ENCODE data around the gene DCDC2B.
A peak's percentile ranks its signal among the peaks of the same experiment; 100 is the strongest.

DCDC2B gene

DNA sequence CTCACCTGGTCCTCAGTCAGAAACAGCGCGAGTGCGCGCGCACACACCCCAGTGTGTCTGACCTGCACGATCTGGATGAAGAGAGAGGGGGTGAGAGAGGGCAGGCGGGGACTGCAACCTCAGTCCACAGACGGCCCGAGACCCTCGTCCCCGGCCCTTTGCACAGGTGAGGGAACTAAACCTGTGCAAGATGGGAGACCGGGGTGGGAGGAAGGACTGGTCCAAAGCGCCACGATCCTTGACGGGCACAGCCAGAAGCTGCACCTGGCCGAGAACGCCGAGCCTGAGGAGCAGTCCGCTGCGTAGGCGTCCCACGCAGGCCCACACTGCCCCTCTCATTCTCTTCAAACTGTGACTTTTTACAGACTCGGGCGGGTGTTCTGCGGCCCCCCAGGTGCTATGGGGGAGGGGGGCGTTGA is 3.9 kb upstream of the DCDC2B start:
- TF ChIP-seq, protein P1, sequence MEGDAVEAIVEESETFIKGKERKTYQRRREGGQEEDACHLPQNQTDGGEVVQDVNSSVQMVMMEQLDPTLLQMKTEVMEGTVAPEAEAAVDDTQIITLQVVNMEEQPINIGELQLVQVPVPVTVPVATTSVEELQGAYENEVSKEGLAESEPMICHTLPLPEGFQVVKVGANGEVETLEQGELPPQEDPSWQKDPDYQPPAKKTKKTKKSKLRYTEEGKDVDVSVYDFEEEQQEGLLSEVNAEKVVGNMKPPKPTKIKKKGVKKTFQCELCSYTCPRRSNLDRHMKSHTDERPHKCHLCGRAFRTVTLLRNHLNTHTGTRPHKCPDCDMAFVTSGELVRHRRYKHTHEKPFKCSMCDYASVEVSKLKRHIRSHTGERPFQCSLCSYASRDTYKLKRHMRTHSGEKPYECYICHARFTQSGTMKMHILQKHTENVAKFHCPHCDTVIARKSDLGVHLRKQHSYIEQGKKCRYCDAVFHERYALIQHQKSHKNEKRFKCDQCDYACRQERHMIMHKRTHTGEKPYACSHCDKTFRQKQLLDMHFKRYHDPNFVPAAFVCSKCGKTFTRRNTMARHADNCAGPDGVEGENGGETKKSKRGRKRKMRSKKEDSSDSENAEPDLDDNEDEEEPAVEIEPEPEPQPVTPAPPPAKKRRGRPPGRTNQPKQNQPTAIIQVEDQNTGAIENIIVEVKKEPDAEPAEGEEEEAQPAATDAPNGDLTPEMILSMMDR (conservative IDR thresholded peaks at IDR 0.05): no peak
- TF ChIP-seq ZFX (IDR thresholded peaks at IDR 0.05): no peak
- H3K27ac ChIP-seq: peak overlapping the region; percentile 74

DNA sequence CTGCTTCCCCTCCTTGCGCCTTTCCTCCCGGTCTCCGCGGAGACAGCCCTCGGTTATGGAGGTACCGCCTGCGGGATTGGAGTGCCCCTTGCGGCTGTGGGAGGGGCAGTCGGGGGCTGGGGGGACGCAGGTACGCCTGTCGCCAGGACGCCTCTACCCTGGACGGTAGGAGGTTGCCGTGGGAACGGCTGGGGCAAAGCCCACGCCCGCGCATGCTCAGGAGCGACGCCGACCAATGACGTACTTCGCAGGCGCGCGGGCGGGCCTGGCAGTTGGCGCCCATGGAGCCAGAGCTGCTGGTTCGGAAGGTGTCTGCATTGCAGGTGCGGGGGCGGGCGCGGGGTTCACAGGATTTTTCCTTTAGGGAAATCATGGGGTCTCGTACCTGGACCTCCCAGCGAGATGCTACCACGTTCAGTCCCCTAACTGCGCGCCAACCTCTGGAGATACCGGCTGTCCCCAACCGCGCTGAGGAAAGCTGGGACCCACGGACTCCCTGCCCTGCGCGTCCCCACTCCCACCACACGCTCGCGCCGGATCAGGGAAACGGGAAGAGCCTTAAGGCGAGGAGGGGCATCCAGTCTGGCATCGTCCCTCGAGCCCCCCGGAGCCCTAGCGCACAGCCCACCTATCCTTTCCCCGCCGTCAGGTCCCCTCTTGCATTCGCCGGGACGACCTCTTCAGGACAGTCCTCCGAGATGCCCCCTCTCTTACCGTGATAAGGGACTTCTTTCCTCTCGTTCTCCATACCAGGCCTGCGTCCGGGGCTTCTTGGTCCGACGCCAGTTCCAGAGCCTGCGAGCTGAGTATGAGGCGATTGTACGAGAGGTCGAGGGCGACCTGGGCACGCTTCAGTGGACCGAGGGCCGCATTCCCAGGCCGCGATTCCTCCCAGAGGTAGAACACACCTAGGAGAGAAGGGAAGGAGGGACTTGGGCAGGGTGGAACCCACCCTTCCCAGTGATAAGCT is 3.2 kb upstream of the DCDC2B start, which contains the start of gene IQCC:
Gene IQCC (plus strand): TSS at position 271 of the 970 bp plus-strand sequence. CDS start 11 bp downstream, at position 282.
- H3K27ac ChIP-seq: peak within 1 kb of the TSS; percentile 74
- TF ChIP-seq, protein P1 (conservative IDR thresholded peaks at IDR 0.05): no peak
- peak; percentile 49; the same call in 1 of the 2 replicates for TF ChIP-seq ZFX (IDR thresholded peaks at IDR 0.05)

DNA sequence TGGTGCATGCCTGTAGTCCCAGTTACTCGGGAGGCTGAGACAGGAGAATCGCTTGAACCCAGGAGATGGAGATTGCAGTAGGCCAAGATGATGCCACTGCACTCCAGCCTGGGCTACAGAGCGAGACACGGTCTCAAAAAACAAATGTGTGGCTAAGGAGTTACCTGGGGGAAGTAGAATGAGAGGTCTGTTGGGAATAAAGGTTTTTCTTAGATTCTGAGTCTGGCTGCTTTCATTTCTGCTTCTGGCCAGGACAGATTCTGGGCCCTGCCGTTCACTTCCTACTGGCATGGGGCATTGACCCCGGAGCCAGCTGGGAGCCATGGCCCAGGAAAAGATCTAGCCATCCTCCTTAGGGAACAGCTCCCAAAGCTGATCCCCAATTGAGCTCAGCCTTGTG is 420 bp upstream of the DCDC2B start:
- no peak overlapping the region for H3K27ac ChIP-seq
- no peak for TF ChIP-seq ZFX (IDR thresholded peaks at IDR 0.05)
- TF ChIP-seq, protein P1 (conservative IDR thresholded peaks at IDR 0.05): no peak

DNA sequence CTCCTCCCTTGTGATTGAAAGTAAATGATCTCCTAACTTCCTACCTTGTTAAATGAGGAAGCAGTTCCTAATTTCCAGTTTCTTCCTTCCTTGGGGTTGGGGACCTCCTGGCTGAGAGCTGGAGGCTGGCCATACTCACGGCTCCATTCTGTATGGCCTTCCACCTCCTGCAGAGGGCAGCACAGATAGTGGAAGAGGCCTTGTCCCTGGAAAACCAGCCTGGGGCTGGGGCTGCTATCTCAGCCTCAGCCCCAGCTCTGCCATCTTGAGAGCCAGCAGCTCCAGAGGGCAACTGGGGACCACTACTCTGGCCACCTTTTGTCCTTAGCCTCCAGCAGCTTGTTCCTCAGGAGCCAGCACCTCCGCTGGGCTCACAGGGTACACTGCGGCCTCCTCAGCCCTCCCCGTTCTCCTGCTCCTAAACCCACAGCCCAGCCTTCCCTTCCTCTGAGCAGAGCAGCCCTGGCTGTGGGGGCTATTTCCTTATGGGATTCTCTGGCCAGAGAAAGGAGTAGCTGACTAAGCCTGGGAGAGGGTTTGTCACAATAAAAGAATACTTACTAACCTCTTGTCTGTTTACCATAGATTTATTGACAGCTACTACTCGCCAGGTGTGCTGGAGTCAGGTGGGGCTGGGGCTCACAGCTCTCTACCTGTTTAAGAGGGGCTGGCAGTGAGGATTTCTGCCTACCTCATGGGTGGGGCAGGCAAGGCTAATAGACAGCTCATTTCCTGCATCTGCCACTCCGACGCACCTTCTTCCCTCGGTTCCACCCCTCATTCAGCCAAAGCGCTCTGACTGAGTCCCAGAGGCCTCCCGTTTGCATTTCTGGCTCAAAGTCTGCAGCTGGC is 7.0 kb downstream of the DCDC2B start:
- TF ChIP-seq, protein P1 (conservative IDR thresholded peaks at IDR 0.05): peak; percentile 91
- no peak for TF ChIP-seq ZFX (IDR thresholded peaks at IDR 0.05)
- H3K27ac ChIP-seq: no peak overlapping the region

DNA sequence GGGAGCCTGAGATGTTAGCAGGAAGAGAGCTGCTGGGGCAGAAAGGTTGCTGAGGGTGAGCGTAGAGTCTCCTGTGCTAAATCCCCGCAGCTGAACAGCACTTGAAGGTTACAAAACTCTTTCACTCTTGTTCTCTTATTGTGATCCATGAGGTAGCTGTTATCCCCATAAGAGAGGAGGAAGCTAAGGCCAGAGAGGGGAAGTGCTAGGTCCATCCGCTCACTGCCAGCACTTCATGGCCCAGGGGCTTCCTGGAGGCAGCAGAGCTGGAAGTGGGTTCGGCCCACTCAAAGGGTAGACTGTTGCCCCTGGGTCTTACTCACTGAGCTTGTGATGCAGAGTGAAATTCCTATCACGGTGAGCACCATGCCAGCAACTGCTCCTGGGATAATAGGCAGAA is 7.7 kb downstream of the DCDC2B start:
- TF ChIP-seq, protein P1 (conservative IDR thresholded peaks at IDR 0.05): no peak
- no peak for TF ChIP-seq ZFX (IDR thresholded peaks at IDR 0.05)
- no peak overlapping the region for H3K27ac ChIP-seq

DNA sequence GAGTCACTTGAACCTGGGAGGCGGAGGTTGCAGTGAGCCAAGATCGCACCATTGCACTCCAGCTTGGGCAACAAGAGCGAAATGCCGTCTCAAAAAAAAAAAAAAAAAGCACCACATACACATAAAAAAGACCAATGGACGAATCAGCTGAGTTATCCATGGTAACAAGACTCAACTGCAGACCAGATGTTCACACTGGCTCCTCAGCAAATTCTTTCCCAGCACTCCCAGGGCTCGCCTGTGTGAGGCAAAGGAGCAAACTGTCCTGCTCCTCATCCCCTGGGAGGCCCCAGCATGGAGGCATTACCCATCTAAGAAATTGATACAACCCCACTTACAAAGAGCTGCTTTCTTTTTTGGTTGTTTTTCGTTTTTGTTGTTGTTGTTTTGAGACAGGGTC is 10.1 kb downstream of the DCDC2B start:
- no peak overlapping the region for H3K27ac ChIP-seq
- no peak for TF ChIP-seq ZFX (IDR thresholded peaks at IDR 0.05)
- TF ChIP-seq, protein P1 (conservative IDR thresholded peaks at IDR 0.05): no peak
